HG03280 (cell line): ENCODE measurements around the gene AGER.
"Not testable (repeated sequence)": the region's sequence is repeated elsewhere in the genome, so short reads cannot be mapped to it uniquely, and the experiment has no call there.

Source experiments
- ATAC-seq: cut with Tn5 transposase; IDR thresholded peaks from one replicate; pipeline ENCODE4 v1.9.1; 2021; ENCODE audit warnings: mild to moderate bottlenecking, moderate library complexity; ENCODE audit not compliant: unreplicated experiment

The AGER gene

GRCh38 chr6:32184084-32184640 lies at the start of gene AGER:
Gene AGER (minus strand): TSS chr6:32184253. CDS start chr6:32184222, 31 bp downstream.
- no peak for ATAC-seq

GRCh38 chr6:32226434-32226833 lies 42.4 kb upstream of the AGER start:
- no peak for ATAC-seq

- ATAC-seq = no peak
Measured at GRCh38 chr6:32224696-32225095, 40.6 kb upstream of the AGER start.

GRCh38 chr6:32223258-32224235 lies 39.5 kb upstream of the AGER start, which contains the start of gene NOTCH4:
Gene NOTCH4 (minus strand): TSS chr6:32224067. CDS start chr6:32223928, 139 bp downstream.
- no peak for ATAC-seq

- no peak for ATAC-seq
Measured at GRCh38 chr6:32222333-32223230, 38.5 kb upstream of the AGER start.

- no peak for ATAC-seq
Measured at GRCh38 chr6:32220021-32220420, 36.0 kb upstream of the AGER start.

GRCh38 chr6:32218167-32218566 lies 34.1 kb upstream of the AGER start:
- ATAC-seq = no peak

GRCh38 chr6:32216998-32217397 lies 32.9 kb upstream of the AGER start:
- no peak for ATAC-seq

GRCh38 chr6:32216285-32216684 lies 32.2 kb upstream of the AGER start:
- ATAC-seq = no peak

- ATAC-seq = no peak
Measured at GRCh38 chr6:32215617-32216016, 31.6 kb upstream of the AGER start.

- ATAC-seq = no peak
Measured at GRCh38 chr6:32214126-32214525, 30.1 kb upstream of the AGER start.

GRCh38 chr6:32213649-32214048 lies 29.6 kb upstream of the AGER start:
- ATAC-seq = no peak

- no peak for ATAC-seq
Measured at GRCh38 chr6:32212076-32212760, 28.2 kb upstream of the AGER start.

- ATAC-seq = not testable (repeated sequence)
Measured at GRCh38 chr6:32211432-32211831, 27.4 kb upstream of the AGER start.

- no peak for ATAC-seq
Measured at GRCh38 chr6:32210191-32210601, 26.1 kb upstream of the AGER start.

- ATAC-seq = no peak
Measured at GRCh38 chr6:32208996-32209395, 24.9 kb upstream of the AGER start.

- no peak for ATAC-seq
Measured at GRCh38 chr6:32204268-32204715, 20.2 kb upstream of the AGER start.

GRCh38 chr6:32203426-32204267 lies 19.6 kb upstream of the AGER start:
- ATAC-seq = no peak

GRCh38 chr6:32202186-32202585 lies 18.1 kb upstream of the AGER start:
- no peak for ATAC-seq
